GM12892 (cell line): ENCODE data around the gene MTERF4.

Experiments used
- POLR2A ChIP-seq: IDR thresholded peaks from 2 replicates; pipeline ENCODE4 v1.6.1; 2011; ENCODE audit warnings: low read depth, low read length, control low read depth
- POLR2AphosphoS5 ChIP-seq: IDR thresholded peaks from 2 replicates; pipeline ENCODE4 v1.6.1; 2011; ENCODE audit warnings: low read depth, low read length, control low read depth

DNA sequence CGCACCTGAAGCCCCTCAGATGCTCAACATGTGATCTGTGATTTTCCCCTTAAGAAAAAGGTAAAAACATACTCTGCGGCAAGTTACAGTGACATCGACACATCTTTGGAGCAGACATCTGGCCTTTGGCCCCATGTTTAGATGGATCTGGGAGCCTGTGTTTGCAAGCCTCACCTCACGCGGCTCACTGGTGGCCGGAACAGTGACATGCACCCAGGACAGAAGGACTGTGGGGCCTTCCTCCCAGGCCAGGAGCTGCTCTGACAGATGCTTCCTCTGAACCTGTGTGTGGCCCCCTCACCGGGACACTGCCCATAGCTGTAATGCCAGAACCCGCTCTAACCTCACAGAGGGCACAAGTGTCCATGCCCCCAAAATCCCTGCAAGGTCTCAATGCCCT lies 34.1 kb upstream of the MTERF4 start:
- no peak for TF ChIP-seq POLR2AphosphoS5
- TF ChIP-seq POLR2A, result no peak
